OCI-LY1 (cell line): ENCODE data around the gene CDSN.

ENCODE experiments used
- H2AFZ ChIP-seq: fragments of 200-600 bp; sonication (generic), shearing (Covaris generic); 2 replicates; pipeline ENCODE4 v1.6.0; 2014; ENCODE audit warnings: antibody characterized with exemption, mild to moderate bottlenecking, low read length
- H3F3A ChIP-seq: fragments of 200-600 bp; sonication (generic), shearing (Covaris generic); 2 replicates; pipeline ENCODE4 v1.6.0; 2014; ENCODE audit warnings: mild to moderate bottlenecking, antibody characterized with exemption, low read length, moderate library complexity; ENCODE audit not compliant: insufficient read depth
- H3K27ac ChIP-seq: fragments of 200-600 bp; sonication (generic); 2 replicates; pipeline ENCODE4 v1.5.1; 2014; ENCODE audit warnings: low read length, mixed run types, mild to moderate bottlenecking, low read depth; ENCODE audit not compliant: poor library complexity, severe bottlenecking
- H3K27me3 ChIP-seq: fragments of 200-600 bp; sonication (generic); 2 replicates; pipeline ENCODE4 v1.6.0; 2014; ENCODE audit warnings: antibody characterized with exemption, mild to moderate bottlenecking, low read length, moderate library complexity; ENCODE audit not compliant: insufficient read depth
- H3K36me3 ChIP-seq: fragments of 200-600 bp; sonication (generic); 2 replicates; pipeline ENCODE4 v1.6.1; 2014; ENCODE audit warnings: mild to moderate bottlenecking, antibody characterized with exemption, low read length, moderate library complexity, mixed read lengths; ENCODE audit not compliant: insufficient read depth
- H3K4me1 ChIP-seq: fragments of 200-600 bp; sonication (generic); 2 replicates; pipeline ENCODE4 v1.5.1; 2014; ENCODE audit warnings: mild to moderate bottlenecking, low read length, moderate library complexity; ENCODE audit not compliant: insufficient read depth, severe bottlenecking
- H3K4me2 ChIP-seq: fragments of 200-600 bp; sonication (generic), shearing (Covaris generic); 2 replicates; pipeline ENCODE4 v1.6.1; 2014; ENCODE audit warnings: low read length
- H3K4me3 ChIP-seq: fragments of 200-600 bp; sonication (generic); 2 replicates; pipeline ENCODE4 v1.5.1; 2014; ENCODE audit warnings: low read length, low read depth, mild to moderate bottlenecking, mixed read lengths; ENCODE audit not compliant: poor library complexity, severe bottlenecking
- H3K79me2 ChIP-seq: fragments of 200-600 bp; shearing (Covaris generic); 2 replicates; pipeline ENCODE4 v1.6.1; 2016; ENCODE audit warnings: mixed run types, low read length, mixed read lengths; ENCODE audit not compliant: insufficient read depth
- H3K9ac ChIP-seq: fragments of 200-600 bp; sonication (generic), shearing (Covaris generic); 2 replicates; pipeline ENCODE4 v1.6.1; 2014; ENCODE audit warnings: mild to moderate bottlenecking, low read length, mixed read lengths
- H3K9me2 ChIP-seq: fragments of 200-600 bp; sonication (generic), shearing (Covaris generic); 2 replicates; pipeline ENCODE4 v1.6.1; 2014; ENCODE audit warnings: low read depth, mild to moderate bottlenecking, low read length, mixed read lengths
- H3K9me3 ChIP-seq: fragments of 200-600 bp; shearing (Covaris generic); 2 replicates; pipeline ENCODE4 v1.6.1; 2014; ENCODE audit warnings: low read length, mixed read lengths
- H4K20me1 ChIP-seq: fragments of 200-600 bp; sonication (generic), shearing (Covaris generic); 2 replicates; pipeline ENCODE4 v1.6.0; 2016; ENCODE audit warnings: mild to moderate bottlenecking, low read length; ENCODE audit not compliant: insufficient read depth
- EZH2 ChIP-seq: fragments of 200-600 bp; sonication (generic), shearing (Covaris generic); IDR thresholded peaks from 2 replicates; pipeline ENCODE4 v1.8.0; 2017; ENCODE audit warnings: borderline replicate concordance, mixed run types, mild to moderate bottlenecking, antibody characterized with exemption, low read length, moderate library complexity, mixed read lengths
- TF ChIP-seq, protein P1 (sequence below): fragments of 200-600 bp; sonication (generic), shearing (Covaris generic); IDR thresholded peaks from 2 replicates; pipeline ENCODE4 v1.5.1; 2017; ENCODE audit warnings: mild to moderate bottlenecking, antibody characterized with exemption, low read length, moderate library complexity, mixed read lengths

The CDSN gene

DNA sequence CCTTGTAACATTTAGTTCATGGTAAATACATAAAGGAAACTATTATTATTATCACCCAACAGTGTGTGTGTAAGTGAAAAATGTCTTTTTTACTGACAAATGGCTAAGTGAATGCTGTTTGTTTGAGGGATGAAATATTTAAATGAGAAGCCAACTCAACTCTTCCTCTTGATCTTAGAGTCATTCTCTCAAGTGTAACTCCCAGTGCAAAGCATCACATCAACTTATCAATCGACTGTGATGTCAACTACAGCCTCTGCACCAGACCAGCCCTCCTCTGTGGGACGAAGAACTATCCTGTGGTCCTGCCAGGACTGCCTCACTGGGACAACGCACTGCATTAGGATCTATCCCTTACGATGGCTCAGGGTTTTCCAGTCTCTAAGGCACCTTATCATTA, 13.2 kb downstream of the CDSN start:
- Histone ChIP-seq H3K4me1 (no peaks in the 10 kb centered on the region), H4K20me1 (no peaks in the 10 kb centered on the region), H3K79me2 (no peaks in the 10 kb centered on the region), H3F3A (no peaks in the 10 kb centered on the region), H2AFZ (no peak overlapping the region), H3K36me3 (no peaks in the 10 kb centered on the region), H3K27me3 (no peaks in the 10 kb centered on the region), H3K9ac (no peak overlapping the region), H3K4me2 (no peak overlapping the region), H3K4me3 (no peak overlapping the region), H3K9me3 (no peaks in the 10 kb centered on the region), H3K27ac (no peak overlapping the region), H3K9me2 (no peaks in the 10 kb centered on the region)
- TF ChIP-seq, protein P1, sequence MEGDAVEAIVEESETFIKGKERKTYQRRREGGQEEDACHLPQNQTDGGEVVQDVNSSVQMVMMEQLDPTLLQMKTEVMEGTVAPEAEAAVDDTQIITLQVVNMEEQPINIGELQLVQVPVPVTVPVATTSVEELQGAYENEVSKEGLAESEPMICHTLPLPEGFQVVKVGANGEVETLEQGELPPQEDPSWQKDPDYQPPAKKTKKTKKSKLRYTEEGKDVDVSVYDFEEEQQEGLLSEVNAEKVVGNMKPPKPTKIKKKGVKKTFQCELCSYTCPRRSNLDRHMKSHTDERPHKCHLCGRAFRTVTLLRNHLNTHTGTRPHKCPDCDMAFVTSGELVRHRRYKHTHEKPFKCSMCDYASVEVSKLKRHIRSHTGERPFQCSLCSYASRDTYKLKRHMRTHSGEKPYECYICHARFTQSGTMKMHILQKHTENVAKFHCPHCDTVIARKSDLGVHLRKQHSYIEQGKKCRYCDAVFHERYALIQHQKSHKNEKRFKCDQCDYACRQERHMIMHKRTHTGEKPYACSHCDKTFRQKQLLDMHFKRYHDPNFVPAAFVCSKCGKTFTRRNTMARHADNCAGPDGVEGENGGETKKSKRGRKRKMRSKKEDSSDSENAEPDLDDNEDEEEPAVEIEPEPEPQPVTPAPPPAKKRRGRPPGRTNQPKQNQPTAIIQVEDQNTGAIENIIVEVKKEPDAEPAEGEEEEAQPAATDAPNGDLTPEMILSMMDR, result no peak

DNA sequence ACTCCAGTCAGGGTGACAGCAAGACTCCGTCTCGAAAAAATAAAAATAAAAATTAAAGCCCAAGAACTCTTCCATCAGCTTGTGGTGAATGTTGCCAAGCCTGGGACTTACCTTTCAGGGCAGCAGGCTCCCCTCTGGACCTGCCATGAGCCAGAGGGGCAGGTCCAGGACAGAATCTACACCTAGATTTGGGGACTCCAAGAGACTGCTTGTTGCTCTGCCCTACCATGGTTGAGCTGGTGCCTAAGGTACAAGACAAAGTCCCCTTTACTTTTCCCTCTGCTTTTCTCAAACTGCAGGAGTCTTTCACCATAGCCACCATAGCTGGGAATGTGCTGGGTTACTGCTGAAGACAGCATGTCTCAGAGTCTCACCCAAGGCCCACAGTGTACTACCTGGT, 17.1 kb downstream of the CDSN start:
- H4K20me1 ChIP-seq, result no peaks in the 10 kb centered on the region
- no peaks in the 10 kb centered on the region for H3K4me1 ChIP-seq
- no peak overlapping the region for H3K4me2 ChIP-seq
- H3K4me3 ChIP-seq, result no peak overlapping the region
- H3K9me2 ChIP-seq, result no peaks in the 10 kb centered on the region
- no peak overlapping the region for H2AFZ ChIP-seq
- H3K9ac ChIP-seq, result no peak overlapping the region
- H3K9me3 ChIP-seq, result no peaks in the 10 kb centered on the region
- no peaks in the 10 kb centered on the region for H3K36me3 ChIP-seq
- no peak for TF ChIP-seq EZH2
- TF ChIP-seq, protein P1, result no peak
- H3F3A ChIP-seq, result no peaks in the 10 kb centered on the region
- no peak overlapping the region for H3K27ac ChIP-seq
- no peaks in the 10 kb centered on the region for H3K79me2 ChIP-seq
- H3K27me3 ChIP-seq, result no peaks in the 10 kb centered on the region

DNA sequence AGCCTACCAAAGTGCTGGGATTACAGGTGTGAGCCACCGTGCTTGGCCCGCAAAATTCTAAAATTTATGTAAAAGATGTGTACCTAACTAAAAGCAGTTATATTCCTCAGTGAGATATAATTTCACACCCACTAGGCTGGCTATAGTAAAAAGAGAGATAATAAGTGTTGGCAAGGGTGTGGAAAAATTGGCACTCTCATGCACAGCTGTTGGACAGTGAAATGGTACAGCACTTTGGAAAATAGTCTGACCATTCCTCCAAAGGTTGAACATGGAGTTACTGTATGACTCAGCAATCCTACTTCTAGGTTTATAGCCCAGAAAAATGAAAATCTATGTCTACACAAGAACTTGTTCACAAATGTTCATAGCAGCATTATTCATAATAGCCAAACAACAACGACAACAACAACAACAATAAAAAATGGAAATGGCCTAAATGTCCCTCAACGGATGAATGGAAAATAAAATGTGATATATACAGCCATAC, 21.8 kb downstream of the CDSN start:
- Histone ChIP-seq H3K27ac (no peak overlapping the region), H3K27me3 (no peaks in the 10 kb centered on the region), H3K9ac (no peak overlapping the region), H3F3A (no peaks in the 10 kb centered on the region), H3K9me3 (no peaks in the 10 kb centered on the region), H3K4me2 (no peak overlapping the region), H2AFZ (no peak overlapping the region), H3K36me3 (no peaks in the 10 kb centered on the region), H3K4me1 (no peaks in the 10 kb centered on the region), H3K4me3 (no peak overlapping the region), H4K20me1 (no peaks in the 10 kb centered on the region), H3K79me2 (no peaks in the 10 kb centered on the region), H3K9me2 (no peaks in the 10 kb centered on the region)
- no peak for TF ChIP-seq EZH2
- TF ChIP-seq, protein P1, result no peak
